GM21576 (cell line): Measurements from ENCODE around the gene LCE1F.

ENCODE experiments used
- ATAC-seq: cut with Tn5 transposase; IDR thresholded peaks from one replicate; pipeline ENCODE4 v1.9.1; 2021; ENCODE audit warnings: mild to moderate bottlenecking, moderate library complexity; ENCODE audit not compliant: unreplicated experiment

Gene LCE1F, protein sequence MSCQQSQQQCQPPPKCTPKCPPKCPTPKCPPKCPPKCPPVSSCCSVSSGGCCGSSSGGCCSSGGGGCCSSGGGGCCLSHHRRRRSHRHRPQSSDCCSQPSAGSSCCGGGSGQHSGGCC

DNA sequence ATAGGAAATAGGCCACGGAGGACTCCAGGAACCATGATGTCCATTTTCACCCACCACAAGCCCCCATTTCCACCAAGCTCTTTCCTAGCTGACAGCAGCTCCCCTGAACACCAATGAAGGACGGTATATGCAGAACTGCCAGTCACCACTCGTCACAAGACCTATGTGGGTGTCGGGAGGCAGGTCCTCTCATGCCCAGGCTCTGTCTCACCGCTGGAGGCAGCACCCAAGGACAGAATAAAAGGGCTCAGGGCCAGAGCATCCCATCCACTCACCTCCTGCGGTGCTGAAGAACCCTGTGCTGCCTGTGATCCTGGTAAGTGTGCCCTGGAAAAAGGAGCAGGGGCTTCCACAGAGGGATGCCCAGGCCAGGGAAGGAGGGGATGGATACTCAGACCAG is at the start of gene LCE1F:
TSS of gene LCE1F (plus strand) at position 266 of the 400 bp plus-strand sequence. CDS start 1,232 bp downstream, outside the sequence.
- no peak for ATAC-seq

DNA sequence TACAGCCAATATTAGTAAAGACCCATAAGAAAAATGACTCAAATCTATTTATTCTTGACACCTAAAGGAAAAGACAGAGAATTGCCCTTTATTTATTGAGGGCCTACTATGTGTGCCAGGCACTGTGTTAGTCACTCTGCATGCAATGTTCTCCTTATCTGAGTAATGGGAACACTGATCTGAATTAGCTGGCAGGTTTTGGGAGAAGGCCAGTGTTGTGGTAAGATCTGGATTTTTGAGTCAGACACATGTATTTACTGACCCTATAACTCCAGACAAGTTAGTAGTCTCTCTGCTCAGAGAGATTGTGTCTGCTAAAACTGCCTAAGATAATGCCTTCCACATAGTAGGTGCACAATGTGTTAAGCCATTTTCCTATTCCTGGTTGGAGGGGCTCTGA is 49.7 kb upstream of the LCE1F start:
- no peak for ATAC-seq

DNA sequence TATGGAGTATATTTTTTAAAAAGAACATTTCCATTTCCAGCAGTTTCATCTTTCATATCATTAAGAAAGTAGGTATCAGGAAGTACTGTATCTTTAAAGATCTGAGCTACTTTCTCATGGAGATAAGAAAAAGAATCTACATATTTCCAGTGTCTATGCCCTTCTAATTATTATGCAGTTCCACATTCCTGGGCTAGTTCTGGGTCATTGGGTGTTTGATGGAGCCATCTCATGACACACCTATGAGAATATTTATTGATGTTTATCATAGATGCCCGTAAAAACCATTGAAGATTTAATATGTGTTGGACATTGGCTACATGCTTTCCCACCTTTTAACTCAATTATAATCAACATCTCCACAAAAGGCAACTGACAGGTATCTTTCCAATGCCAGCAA is 46.0 kb upstream of the LCE1F start:
- no peak for ATAC-seq

DNA sequence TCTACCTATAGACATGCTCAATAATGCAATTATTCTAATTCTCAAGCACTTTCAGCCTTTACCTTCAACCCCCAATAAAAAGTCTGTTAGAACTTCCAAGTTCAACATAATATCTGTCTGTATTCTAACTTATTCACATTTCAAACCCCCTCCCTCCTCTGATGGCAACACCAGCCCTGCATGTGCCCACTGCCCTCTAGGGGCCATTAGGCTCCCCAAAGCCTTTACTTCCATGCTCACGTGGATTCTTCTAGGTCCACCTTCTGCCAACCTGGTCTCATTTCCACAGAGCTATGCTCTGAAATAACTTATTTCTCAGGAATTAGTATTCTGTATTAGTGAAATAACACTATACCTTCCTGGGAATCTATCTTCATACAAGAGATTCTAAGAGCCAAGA is 39.3 kb upstream of the LCE1F start:
- ATAC-seq: no peak

DNA sequence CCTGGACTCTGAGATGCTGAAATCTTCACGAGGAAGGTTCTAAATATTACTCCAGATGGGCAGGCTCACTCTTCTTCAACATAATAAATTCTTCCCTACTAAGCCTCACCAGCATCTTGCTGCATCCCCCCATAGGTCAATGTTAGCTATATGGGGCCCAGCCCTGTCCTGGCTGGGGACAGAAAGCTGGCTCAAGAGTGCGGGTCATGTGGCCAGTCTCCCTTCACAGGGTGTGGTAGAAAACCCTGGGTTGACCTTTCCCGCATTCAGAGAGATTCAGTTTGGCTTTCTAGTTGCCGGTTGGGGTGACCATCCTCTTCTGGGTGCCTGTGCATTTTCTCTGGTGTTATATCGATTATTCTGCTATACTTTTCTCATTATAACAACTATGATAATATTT is 36.9 kb upstream of the LCE1F start:
- no peak for ATAC-seq

DNA sequence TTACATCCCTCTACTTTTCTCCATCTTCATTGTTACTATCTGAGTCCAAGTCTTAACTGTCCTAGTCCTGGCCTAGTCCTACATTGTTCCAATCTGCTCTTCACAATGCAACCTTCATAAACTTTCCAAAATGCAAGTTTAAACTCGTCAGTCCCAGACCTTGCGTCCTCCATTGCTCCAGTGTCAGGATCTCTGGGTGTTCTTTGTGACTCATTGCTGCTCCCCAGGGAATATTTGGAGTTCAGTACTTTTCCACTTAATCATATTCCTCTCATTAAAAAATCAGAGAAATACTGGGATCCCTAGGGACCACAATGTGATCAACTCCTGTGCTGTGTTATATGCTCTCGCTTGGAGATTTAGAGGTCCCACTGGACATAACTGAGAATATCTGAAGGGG is 35.1 kb upstream of the LCE1F start:
- no peak for ATAC-seq

DNA sequence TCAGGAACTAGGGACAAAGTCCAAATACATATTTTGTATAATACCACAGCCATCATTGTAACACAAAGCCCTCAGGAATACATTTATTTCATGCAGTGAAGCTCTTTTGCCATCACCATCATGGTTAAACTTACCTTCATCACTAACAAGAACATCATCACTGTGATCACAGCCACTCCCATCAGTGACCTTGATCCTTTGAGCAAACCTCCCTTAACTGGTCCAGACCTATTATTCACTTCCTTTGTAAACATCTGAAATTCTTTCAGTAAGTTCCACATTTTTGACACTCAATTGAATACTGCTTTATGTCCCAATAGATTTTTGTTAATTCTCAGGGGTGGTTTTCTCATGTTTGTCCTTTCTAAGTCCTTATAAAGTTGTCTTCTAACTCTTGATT is 33.3 kb upstream of the LCE1F start:
- no peak for ATAC-seq

DNA sequence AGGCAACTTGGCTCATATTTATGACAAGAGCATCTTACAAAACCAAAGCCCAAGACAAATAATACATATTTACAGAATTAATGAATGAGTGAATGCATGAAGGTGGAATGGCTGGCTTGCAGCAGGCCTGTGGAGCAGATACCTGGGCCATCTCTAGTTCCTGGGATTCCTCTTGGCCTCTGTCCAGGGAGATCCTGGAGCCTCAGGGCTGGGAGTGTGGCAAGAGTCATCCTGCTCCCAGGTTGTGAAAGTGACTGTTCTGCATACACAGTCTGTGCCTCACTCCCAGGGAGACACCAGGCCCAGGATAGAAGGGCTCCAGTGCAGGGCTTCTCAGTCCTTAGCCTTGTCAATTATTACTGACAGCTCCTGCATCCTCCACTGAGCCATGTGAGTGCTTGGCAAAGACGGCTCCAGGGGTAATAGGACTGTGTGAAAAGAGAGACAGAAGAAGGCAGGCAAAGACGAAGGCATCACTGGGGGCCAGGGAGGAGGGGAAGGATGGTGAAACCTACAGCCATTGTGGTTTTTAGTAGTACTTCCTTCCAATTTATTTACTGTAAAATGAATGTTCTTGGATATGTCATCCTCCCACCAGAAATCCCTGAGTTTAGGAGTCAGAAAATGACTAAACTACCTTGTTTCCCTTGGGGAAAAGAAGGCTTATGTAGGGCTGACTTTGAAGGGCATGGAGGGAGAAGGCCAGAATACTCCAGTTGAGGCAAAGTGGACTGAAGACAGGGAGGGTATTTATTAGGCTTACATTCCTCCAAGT is 31.4 kb upstream of the LCE1F start:
- no peak for ATAC-seq

DNA sequence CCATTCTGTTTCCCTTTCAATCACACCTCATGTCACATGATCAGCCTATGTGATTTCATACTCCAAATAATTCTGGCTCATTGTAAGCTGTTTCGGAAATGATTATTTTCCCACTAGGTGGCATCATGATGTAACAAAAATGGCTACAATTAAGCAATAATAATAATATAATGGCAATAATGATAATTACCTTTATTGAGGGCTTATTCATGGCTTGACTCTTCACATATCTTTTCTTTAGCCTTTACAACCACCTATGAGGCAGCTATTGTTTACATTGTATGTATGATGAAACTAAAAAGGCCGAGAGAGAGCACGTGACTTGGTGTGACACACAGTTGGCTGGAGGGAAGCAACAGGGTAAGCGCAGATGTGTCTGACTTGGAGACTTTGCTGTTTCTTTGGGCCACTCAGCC is 29.6 kb upstream of the LCE1F start:
- no peak for ATAC-seq

DNA sequence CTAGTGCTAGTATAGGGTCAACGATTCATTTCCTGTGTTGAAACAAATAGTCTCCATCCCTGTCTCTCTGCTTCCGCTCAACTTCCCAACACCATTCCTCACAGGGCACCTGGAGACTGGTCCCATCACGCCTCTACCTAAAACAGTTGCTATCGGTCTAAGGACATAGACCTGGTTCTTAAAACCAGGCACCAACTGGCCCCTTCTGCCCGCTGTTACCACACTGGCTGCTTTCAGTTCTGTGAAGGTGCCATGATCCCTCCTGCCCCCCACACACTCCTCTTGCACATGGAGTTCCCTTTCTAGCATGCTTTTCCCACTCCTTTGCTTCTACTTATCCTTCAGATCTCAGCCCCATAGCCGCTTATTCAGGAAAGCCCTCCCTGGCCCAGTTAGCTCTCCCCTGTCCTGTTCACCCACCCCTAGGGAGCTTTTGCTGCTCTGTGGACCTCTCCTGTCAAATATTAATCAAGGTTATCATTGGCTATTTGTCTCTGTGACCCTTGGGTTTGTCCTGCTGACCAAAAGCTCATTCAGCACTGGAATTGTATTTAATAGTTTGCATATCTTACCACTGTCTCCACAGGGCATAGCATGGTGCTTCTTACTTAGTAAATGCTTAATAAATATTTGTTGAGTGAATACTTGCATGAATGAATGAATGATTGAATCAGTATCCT is 29.0 kb upstream of the LCE1F start:
- ATAC-seq: no peak

DNA sequence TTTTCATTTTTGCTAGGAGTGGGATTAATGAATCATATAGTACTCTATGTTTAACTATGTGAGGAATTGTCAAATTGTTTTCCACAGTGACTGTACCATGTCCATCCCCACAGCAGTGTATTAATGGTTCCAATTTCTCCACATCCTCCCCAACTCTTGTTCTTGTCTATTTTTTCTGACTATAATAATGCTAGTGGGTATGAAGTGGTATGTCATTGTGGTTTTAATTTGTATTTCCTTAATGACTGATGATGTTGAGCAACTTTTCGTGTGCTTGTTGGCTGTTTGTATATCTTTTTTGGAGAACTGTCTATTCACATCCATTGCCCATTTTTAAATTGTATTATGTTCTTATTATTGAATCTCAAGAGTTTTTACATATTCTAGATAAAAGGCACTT is 27.1 kb upstream of the LCE1F start:
- no peak for ATAC-seq

DNA sequence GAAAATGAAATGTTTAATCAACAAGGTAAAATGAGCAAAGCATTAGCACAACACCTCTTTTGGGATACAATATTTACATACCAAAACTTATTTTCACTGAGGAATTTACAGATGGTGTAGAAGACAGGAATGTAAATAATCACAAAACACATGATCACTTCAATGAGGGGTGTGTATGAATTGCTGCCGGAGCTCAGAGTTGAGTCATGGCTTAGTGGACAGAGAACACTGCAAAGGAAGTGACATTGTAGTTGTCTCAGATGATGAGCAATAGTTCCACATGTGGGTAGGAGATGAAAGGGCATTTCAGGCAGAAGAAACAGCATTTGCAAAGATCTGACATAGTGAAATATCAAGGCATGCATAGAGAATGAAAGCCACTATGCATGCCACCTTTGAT is 22.7 kb upstream of the LCE1F start:
- no peak for ATAC-seq

DNA sequence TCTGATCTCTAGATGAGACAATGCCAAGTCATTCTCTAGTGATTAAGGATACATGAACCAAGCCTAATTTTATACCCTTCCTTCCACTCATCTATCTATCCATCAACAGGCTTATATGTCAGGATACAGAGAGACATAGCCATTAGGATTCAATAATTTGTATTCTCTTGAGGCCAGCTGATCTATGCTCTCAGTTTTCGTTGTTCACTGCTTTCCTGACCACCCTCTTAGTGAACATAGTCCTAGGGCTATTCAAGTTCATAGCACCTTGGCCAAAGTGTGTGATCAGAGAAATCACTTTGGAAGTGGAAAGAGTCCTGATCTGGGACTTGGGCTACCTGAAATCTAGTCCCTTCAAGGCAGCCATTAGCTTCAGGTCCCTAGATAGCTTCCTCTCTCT is 21.4 kb upstream of the LCE1F start:
- no peak for ATAC-seq

DNA sequence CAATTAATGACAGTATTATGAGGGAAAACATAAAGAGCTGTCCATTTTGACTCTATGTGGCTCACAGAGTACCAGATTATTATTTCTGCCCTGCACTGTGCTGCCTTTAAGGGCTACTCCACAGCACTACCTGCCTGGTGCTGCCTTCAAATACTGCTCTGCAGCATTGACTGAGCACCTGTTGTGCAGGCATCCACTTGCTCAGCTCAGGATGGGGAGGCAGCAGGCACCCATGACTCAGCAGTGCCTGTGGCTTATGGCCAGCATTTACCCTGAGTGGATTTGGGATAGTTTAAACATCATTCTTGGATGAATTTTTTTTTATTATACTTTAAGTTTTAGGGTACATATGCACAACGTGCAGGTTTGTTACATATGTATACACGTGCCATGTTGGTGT is 18.1 kb upstream of the LCE1F start:
- no peak for ATAC-seq

DNA sequence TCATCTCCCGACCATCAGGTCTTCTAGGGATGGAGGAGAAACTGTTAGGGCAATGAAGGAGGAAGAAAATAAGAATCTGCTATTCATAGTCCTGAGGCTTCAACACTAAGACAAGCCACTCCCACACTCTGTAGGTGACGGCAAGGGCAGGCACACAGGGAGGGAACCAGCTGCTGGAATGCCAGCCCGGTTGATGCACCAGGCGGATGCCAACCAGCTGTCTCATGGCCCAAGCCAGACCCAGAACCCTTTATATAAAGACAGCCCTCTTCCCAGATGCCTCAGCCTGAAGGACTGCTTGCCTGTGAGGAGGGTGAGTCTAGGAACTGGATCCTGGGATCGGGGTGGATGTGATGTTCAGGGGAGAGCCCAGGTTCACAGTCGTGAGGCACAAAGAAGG is 17.2 kb upstream of the LCE1F start, which contains the start of gene KPRP:
TSS of gene KPRP (plus strand) at position 279 of the 400 bp plus-strand sequence. CDS start 1,564 bp downstream, outside the sequence.
- ATAC-seq: no peak

DNA sequence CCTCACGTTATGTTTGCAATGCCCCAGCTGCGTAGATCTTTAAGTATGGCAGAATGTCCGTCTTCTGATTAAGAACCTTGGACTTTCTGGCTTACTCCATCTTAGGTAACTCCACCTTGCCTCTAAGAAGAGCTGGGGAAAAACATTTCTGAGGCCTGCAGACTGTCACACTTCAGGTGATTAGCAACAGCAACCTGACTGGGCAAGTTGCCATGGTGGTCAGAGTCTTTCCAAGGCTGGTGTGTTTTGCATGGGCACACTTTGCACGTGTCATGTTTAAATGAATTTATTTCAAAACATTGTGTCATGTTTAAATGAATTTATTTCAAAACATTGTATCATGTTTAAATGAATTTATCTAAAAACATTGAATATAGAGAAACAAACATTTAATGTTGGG is 16.3 kb upstream of the LCE1F start:
- ATAC-seq: no peak

DNA sequence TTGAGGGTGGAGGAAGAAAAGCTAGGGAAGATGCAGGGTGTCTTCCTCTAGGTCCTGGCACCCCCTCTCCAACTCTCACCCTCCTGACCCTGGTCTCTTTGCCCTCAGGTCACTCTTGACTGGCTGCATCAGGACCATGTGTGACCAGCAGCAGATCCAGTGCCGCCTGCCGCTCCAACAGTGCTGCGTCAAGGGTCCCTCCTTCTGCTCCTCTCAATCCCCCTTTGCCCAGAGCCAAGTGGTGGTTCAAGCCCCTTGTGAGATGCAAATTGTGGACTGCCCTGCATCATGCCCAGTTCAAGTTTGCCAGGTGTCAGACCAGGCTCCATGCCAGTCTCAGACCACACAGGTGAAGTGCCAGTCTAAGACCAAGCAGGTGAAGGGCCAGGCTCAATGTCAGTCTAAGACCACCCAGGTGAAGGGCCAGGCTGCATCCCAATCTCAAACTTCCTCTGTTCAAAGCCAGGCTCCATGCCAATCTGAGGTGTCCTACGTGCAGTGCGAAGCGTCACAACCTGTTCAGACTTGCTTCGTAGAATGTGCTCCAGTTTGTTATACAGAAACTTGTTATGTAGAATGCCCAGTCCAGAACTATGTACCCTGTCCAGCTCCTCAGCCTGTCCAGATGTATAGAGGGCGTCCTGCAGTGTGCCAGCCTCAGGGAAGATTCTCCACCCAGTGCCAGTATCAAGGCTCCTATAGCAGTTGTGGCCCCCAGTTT is 15.3 kb upstream of the LCE1F start:
- no peak for ATAC-seq

DNA sequence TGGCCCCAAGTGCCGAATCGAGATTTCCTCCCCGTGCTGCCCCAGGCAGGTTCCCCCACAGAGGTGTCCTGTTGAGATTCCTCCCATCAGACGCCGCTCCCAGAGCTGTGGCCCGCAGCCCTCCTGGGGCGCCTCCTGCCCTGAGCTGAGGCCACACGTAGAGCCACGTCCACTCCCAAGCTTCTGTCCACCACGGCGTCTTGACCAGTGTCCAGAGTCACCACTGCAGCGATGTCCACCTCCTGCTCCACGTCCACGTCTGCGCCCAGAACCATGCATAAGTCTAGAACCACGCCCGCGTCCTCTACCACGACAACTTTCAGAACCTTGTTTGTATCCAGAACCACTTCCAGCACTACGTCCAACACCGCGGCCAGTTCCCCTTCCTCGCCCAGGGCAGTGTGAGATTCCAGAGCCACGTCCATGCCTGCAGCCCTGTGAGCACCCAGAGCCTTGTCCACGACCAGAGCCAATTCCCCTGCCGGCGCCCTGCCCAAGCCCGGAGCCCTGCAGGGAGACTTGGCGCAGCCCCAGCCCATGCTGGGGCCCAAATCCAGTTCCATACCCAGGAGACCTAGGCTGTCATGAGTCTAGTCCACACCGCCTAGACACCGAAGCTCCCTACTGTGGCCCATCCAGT is 14.3 kb upstream of the LCE1F start:
- ATAC-seq: no peak

DNA sequence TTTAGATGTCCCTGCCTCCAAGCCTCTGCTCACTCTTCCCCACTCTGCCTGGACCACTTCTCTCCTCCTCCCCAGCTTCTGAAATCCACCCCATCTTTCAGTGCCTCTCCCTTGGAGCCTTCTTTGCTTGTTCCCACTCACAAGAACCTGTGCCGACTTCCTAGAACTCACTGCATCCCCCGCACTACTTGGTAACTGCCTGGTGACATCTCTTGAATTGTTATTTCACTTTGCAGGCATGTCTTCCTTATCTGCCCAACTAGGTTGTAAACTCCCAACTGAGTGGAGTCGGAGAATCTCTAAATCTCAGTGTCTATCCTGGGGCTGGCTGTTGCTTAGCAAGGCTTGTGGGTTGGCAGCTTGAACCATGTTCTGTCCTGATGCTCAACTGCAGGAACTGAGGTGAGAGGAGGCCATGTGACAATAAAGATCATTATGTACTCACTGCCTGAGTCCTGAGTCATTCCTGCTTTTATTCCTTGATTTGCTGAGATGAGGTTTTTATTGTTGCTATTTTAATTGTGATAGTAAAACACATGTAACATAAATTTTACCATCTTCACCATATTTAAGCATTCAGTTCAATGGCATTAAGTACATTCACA is 13.2 kb upstream of the LCE1F start:
- ATAC-seq: no peak

DNA sequence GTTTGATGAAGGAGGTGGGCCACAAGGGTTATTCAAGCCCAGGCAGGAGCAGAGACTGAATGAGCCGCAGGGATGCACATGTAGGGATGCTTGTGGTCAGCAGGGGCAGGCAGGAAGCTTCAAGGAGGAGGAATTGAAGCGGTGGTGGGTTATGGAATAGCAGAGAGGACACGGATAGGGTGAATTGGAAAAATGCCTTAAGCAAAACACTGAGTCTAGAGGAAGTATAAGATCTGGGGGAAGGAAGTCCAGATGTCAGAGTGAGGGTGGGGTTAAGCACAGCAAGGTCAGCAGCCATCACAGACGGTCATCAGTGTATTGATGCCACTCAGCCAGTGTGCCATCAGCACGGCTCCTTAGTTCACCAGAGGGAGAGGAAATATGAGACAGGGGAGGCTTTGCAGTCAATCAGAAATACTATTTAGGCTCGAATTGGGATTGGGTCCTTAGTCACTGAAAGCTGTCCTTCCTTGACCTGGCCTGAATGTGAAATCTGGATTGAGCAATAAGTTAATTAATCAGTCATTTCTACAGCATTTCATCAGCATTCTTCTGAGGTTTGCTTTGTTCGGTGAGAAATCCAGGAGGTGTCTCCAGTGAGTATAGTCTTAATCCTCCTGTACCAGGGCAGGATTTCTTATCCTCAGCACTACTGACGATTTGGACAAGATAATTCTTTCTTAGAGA is 6.0 kb upstream of the LCE1F start:
- ATAC-seq: no peak
